MM.1S (cell line): ENCODE data around the gene ARHGEF7.

Experiments
- DNase-seq: peaks from one replicate; pipeline ENCODE4 v3.0.0-alpha.2; 2015
- H2AFZ ChIP-seq: fragments of 300-600 bp; sonication (generic); 2 replicates; pipeline ENCODE4 v1.6.0; 2016; ENCODE audit warnings: antibody characterized with exemption, low read length
- H3F3A ChIP-seq: fragments of 300-600 bp; sonication (generic); 2 replicates; pipeline ENCODE4 v1.6.1; 2016; ENCODE audit warnings: mild to moderate bottlenecking, antibody characterized with exemption, low read length, moderate library complexity, mixed read lengths; ENCODE audit not compliant: insufficient read depth
- H3K27ac ChIP-seq: fragments of 300-600 bp; sonication (generic); 2 replicates; pipeline ENCODE4 v1.5.1; 2016; ENCODE audit warnings: mild to moderate bottlenecking, low read length
- H3K27me3 ChIP-seq: fragments of 300-600 bp; sonication (generic); replicated peaks from 2 replicates; pipeline ENCODE4 v1.6.0; 2016; ENCODE audit warnings: low read length; ENCODE audit not compliant: insufficient read depth
- H3K36me3 ChIP-seq: fragments of 300-600 bp; sonication (generic); replicated peaks from 2 replicates; pipeline ENCODE4 v1.6.1; 2016; ENCODE audit warnings: mild to moderate bottlenecking, low read length, mixed read lengths; ENCODE audit not compliant: insufficient read depth
- H3K4me1 ChIP-seq: fragments of 300-600 bp; sonication (generic); 2 replicates; pipeline ENCODE4 v1.6.1; 2016; ENCODE audit warnings: low read length, mixed read lengths
- H3K4me2 ChIP-seq: fragments of 300-600 bp; sonication (generic); 2 replicates; pipeline ENCODE4 v1.6.0; 2016; ENCODE audit warnings: low read depth, low read length
- H3K4me3 ChIP-seq: fragments of 300-600 bp; sonication (generic); 2 replicates; pipeline ENCODE4 v1.5.1; 2016; ENCODE audit warnings: low read length, mixed read lengths
- H3K79me2 ChIP-seq: fragments of 300-600 bp; sonication (generic); 2 replicates; pipeline ENCODE4 v1.6.1; 2016; ENCODE audit warnings: mixed run types, low read length, mixed read lengths
- H3K9ac ChIP-seq: fragments of 300-600 bp; sonication (generic); 2 replicates; pipeline ENCODE4 v1.6.1; 2016; ENCODE audit warnings: low read length, mixed read lengths
- H3K9me2 ChIP-seq: fragments of 300-600 bp; sonication (generic); replicated peaks from 2 replicates; pipeline ENCODE4 v1.6.1; 2016; ENCODE audit warnings: mild to moderate bottlenecking, low read length, mixed read lengths; ENCODE audit not compliant: insufficient read depth
- H3K9me3 ChIP-seq: fragments of 300-600 bp; sonication (generic); replicated peaks from 2 replicates; pipeline ENCODE4 v1.6.1; 2016; ENCODE audit warnings: mild to moderate bottlenecking, low read length, mixed read lengths; ENCODE audit not compliant: insufficient read depth
- H4K20me1 ChIP-seq: fragments of 300-600 bp; sonication (generic); 2 replicates; pipeline ENCODE4 v1.6.1; 2016; ENCODE audit warnings: mild to moderate bottlenecking, low read length, moderate library complexity, mixed read lengths; ENCODE audit not compliant: insufficient read depth
- CTCF ChIP-seq: fragments of 300-600 bp; sonication (generic); IDR thresholded peaks from 2 replicates; pipeline ENCODE4 v1.5.1; 2016; ENCODE audit warnings: antibody characterized with exemption, low read length, mixed read lengths
- EZH2 ChIP-seq: fragments of 300-600 bp; sonication (generic); optimal IDR thresholded peaks from 2 replicates; pipeline ENCODE3; 2017; ENCODE audit warnings: low read depth, mild to moderate bottlenecking, antibody characterized with exemption, low read length, mixed read lengths
- EZH2phosphoT487 ChIP-seq: fragments of 300-600 bp; sonication (generic); IDR thresholded peaks from 2 replicates; pipeline ENCODE4 v1.6.1; 2018; ENCODE audit warnings: antibody characterized with exemption, low read length

The ARHGEF7 gene

GRCh38 chr13:111156421-111156820, 41.3 kb downstream of the ARHGEF7 start:
- Histone ChIP-seq H4K20me1 (no peaks in the 10 kb centered on the region), H3K27ac (no peak overlapping the region), H3K4me3 (no peak overlapping the region), H3K79me2 (peaks cover 75% of the 10 kb centered on the region), H3K9ac (no peak overlapping the region), H3K4me1 (peaks cover 13% of the 10 kb centered on the region), H3F3A (peaks cover 13% of the 10 kb centered on the region), H3K36me3 (no peaks in the 10 kb centered on the region), H3K27me3 (no peaks in the 10 kb centered on the region), H3K4me2 (no peak overlapping the region), H3K9me2 (no peaks in the 10 kb centered on the region), H2AFZ (no peak overlapping the region), H3K9me3 (no peaks in the 10 kb centered on the region)
- no peak for TF ChIP-seq CTCF
- DNase-seq = no peak

GRCh38 chr13:111158136-111158805, 43.2 kb downstream of the ARHGEF7 start:
- no peak for TF ChIP-seq CTCF
- TF ChIP-seq EZH2 = no peak
- no peak for TF ChIP-seq EZH2phosphoT487
- peaks cover 92% of the 10 kb centered on the region for H3K79me2 ChIP-seq
- H3K27ac ChIP-seq = no peak overlapping the region
- H3K4me1 ChIP-seq = peaks cover 27% of the 10 kb centered on the region
- H2AFZ ChIP-seq = no peak overlapping the region
- H3K9me2 ChIP-seq = no peaks in the 10 kb centered on the region
- no peak overlapping the region for H3K9ac ChIP-seq
- H3K27me3 ChIP-seq = no peaks in the 10 kb centered on the region
- peaks cover 19% of the 10 kb centered on the region for H3F3A ChIP-seq
- no peak overlapping the region for H3K4me3 ChIP-seq
- no peaks in the 10 kb centered on the region for H3K36me3 ChIP-seq
- no peak overlapping the region for H3K4me2 ChIP-seq
- H4K20me1 ChIP-seq = no peaks in the 10 kb centered on the region
- no peak for DNase-seq
- no peaks in the 10 kb centered on the region for H3K9me3 ChIP-seq

DNA sequence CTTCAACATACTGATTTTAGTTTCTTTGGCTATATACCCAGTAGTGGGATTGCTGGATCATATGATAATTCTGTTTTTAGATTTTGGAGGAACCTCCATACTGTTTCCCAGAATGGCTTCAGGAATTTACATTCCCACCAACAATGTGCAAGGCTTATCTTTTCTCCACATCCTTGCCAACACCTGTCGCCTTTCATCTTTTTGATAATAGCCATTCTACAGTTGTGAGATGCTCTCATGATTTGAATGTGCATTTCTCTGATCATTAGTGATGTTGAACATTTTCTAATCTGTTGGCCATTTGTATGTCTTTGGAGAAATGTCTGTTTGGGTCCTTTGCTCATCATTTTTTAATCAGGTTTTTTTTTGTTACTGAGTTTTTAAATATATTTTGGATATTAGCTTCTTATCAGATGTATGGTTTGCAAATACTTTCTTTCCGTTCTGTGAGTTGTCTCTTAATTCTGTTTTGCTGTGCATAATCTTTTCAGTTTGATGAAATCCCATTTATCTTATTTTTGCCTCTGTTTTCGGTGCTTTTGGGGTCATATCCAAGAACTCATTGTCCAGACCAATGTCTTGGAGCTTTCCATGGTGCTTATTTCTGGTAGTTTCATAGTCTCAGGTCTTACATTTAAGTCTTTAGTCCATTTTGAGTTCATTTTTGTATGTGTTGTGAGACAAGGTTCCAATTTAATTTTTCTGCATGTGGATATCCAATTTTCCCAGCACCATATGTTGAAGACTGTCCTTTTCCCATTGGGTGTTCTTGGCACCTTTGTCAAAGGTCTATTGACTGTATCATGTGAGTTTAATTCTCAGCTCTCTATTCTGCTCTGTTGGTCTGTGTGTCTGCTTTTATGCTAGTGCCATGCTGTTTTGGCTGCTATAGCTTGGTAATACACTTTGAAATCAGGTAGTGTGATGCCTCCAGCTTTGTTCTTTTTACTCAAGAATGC, 44.5 kb downstream of the ARHGEF7 start:
- no peaks in the 10 kb centered on the region for H4K20me1 ChIP-seq
- no peaks in the 10 kb centered on the region for H3K9me2 ChIP-seq
- no peak for DNase-seq
- H3F3A ChIP-seq = peaks cover 7% of the 10 kb centered on the region; the same call in 1 of the 2 replicates
- H3K27ac ChIP-seq = no peak overlapping the region
- H3K9ac ChIP-seq = no peak overlapping the region
- no peaks in the 10 kb centered on the region for H3K27me3 ChIP-seq
- H3K9me3 ChIP-seq = no peaks in the 10 kb centered on the region
- no peaks in the 10 kb centered on the region for H3K36me3 ChIP-seq
- peaks cover 97% of the 10 kb centered on the region for H3K79me2 ChIP-seq
- peaks cover 25% of the 10 kb centered on the region for H3K4me1 ChIP-seq
- no peak overlapping the region for H3K4me2 ChIP-seq
- H2AFZ ChIP-seq = no peak overlapping the region
- H3K4me3 ChIP-seq = no peak overlapping the region
- TF ChIP-seq CTCF = no peak
- no peak for TF ChIP-seq EZH2
- TF ChIP-seq EZH2phosphoT487 = no peak
